Activated T-helper 17 cell treated with anti-CD3 and anti-CD28 coated beads, Interleukin-2, amount 50 U/mL, for 72 hours (primary cell): Measurements from ENCODE around the gene PRKCB. TPM values are rescaled to one million over a fixed set of nuclear protein-coding genes. Genes with fewer than 3 reads are reported as not detected.
A peak's percentile ranks its signal among the peaks of the same experiment; 100 is the strongest.

Source experiments
- ATAC-seq: fragments of 150-1000 bp; cut with Tn5 transposase; replicated peaks from 2 replicates; pipeline ENCODE4 v1.10.0; 2021; ENCODE audit warnings: mild to moderate bottlenecking, moderate library complexity
- H3K27ac Mint-ChIP-seq: one replicate; pipeline ENCODE4 v1.8.0; 2022; ENCODE audit warnings: mixed read lengths
- H3K27me3 Mint-ChIP-seq: one replicate; pipeline ENCODE4 v1.8.0; 2022; ENCODE audit warnings: mixed read lengths
- H3K36me3 Mint-ChIP-seq: one replicate; pipeline ENCODE4 v1.8.0; 2022; ENCODE audit warnings: low read depth, mild to moderate bottlenecking, mixed read lengths
- H3K4me1 Mint-ChIP-seq: one replicate; pipeline ENCODE4 v1.8.0; 2022; ENCODE audit warnings: mixed read lengths
- H3K4me3 Mint-ChIP-seq: one replicate; pipeline ENCODE4 v1.8.0; 2022; ENCODE audit warnings: mild to moderate bottlenecking, mixed read lengths
- H3K9me3 Mint-ChIP-seq: one replicate; pipeline ENCODE4 v1.8.0; 2022; ENCODE audit warnings: mixed read lengths
- total RNA-seq, 2 donors: library from RNA; stranded (reverse); gene quantifications; one replicate each; pipeline ENCODE4 v1.2.3, GENCODE V29; 2022

The PRKCB gene
- total RNA-seq = 10 to 100 TPM; 76.0 to 87.7 TPM

DNA sequence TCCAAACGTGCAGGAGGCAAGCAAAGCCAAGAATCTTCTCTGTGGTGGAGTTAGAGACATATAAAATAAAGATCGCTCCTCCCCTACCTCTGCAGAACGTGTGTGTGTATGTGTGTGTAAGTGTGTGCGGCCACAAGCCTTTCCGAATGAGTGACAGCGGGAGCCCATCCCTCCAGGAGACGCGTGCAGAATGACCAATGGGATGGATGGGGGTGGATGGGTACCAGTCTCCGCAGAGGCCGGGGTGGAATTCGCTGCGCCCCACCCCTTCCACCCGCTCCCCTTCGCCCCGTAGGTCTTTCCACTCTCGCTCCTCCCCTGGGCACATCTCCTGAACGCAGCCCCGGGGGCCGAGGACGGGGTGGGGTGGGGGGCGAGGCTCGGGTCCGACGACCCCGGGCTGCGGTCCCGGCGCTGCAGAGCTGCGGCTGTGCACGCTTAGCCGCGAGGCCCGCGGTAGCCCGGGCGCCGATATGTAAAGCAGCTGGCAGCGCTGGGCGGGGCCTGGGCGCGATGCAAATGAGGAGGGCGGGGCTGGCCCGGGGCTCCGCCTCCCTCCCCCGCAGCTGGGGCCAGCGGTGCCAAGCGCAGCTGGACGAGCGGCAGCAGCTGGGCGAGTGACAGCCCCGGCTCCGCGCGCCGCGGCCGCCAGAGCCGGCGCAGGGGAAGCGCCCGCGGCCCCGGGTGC is at the start of gene PRKCB:
Gene PRKCB, plus strand, starts transcription at position 594 of the 688 bp plus-strand sequence.
- Mint-ChIP-seq H3K9me3 (no peaks in the 10 kb centered on the region), H3K27me3 (no peaks in the 10 kb centered on the region), H3K36me3 (peaks cover 41% of the 10 kb centered on the region), H3K4me1 (peaks cover 51% of the 10 kb centered on the region), H3K4me3 (peak within 1 kb of the TSS; percentile 99), H3K27ac (peak within 1 kb of the TSS; percentile 97)
- peak; percentile 89 for ATAC-seq

GRCh38 chr16:23786964-23787561 is 48.7 kb upstream of the PRKCB start:
- Mint-ChIP-seq H3K27me3 (peaks cover 18% of the 10 kb centered on the region), H3K9me3 (no peaks in the 10 kb centered on the region), H3K4me1 (no peaks in the 10 kb centered on the region), H3K27ac (no peak overlapping the region), H3K4me3 (no peak overlapping the region), H3K36me3 (no peaks in the 10 kb centered on the region)
- ATAC-seq = no peak

GRCh38 chr16:23788685-23789084 is 47.1 kb upstream of the PRKCB start:
- Mint-ChIP-seq H3K36me3 (no peaks in the 10 kb centered on the region), H3K4me3 (no peak overlapping the region), H3K9me3 (no peaks in the 10 kb centered on the region), H3K27me3 (peaks cover 10% of the 10 kb centered on the region), H3K27ac (no peak overlapping the region), H3K4me1 (no peaks in the 10 kb centered on the region)
- ATAC-seq = no peak

DNA sequence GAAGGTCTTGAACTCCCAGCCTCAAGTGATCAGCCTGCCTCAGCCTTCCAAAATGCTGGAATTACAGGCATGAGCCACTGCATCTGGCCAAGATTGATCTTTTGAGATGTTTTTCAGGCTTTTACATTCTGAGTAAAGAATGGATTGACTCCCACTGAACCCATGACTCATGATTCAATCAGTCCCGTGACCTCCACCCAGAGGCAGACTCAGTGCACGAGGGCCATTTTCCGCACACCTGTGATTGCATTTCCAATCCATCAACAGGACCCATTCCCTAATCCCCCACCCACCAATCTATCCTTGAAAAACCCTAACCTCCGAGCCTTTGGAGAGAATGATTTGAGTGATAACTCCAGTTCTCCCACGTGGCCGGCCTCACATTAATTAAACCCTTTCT is 40.4 kb upstream of the PRKCB start:
- Mint-ChIP-seq H3K4me1 (no peaks in the 10 kb centered on the region), H3K4me3 (no peak overlapping the region), H3K9me3 (no peaks in the 10 kb centered on the region), H3K36me3 (no peaks in the 10 kb centered on the region), H3K27ac (no peak overlapping the region), H3K27me3 (no peaks in the 10 kb centered on the region)
- no peak for ATAC-seq

GRCh38 chr16:23796941-23797340 is 38.8 kb upstream of the PRKCB start:
- no peak overlapping the region for H3K4me3 Mint-ChIP-seq
- H3K4me1 Mint-ChIP-seq = peaks cover 9% of the 10 kb centered on the region
- no peaks in the 10 kb centered on the region for H3K9me3 Mint-ChIP-seq
- no peak for ATAC-seq
- no peak overlapping the region for H3K27ac Mint-ChIP-seq
- H3K27me3 Mint-ChIP-seq = no peaks in the 10 kb centered on the region
- H3K36me3 Mint-ChIP-seq = no peaks in the 10 kb centered on the region

- Mint-ChIP-seq H3K4me3 (peak overlapping the region; percentile 64), H3K9me3 (no peaks in the 10 kb centered on the region), H3K36me3 (no peaks in the 10 kb centered on the region), H3K4me1 (peaks cover 17% of the 10 kb centered on the region), H3K27ac (peak overlapping the region; percentile 61), H3K27me3 (no peaks in the 10 kb centered on the region)
- ATAC-seq = peak; percentile 65
Measured at GRCh38 chr16:23801378-23801777, 34.4 kb upstream of the PRKCB start.

DNA sequence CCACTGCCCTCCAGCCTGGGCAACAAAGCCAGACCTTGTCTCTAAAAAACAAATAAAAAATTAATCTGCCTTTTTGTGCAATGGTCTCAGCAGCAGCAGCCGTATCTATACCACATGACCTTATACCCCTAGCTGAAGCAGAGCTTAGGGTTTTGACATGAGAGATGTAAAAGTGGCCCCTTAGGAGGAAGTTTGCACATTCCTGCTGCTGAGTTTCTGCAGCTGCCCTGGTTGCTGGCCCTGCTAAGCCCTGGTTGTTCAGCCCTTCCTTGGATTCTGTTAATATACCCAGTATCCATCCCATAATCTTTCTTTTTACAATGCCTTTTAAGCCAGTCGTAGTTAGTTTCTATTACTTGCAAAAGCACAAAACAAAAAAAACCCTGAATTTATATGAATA is 33.0 kb upstream of the PRKCB start:
- peaks cover 17% of the 10 kb centered on the region for H3K4me1 Mint-ChIP-seq
- ATAC-seq = no peak
- no peak overlapping the region for H3K4me3 Mint-ChIP-seq
- H3K36me3 Mint-ChIP-seq = no peaks in the 10 kb centered on the region
- no peaks in the 10 kb centered on the region for H3K9me3 Mint-ChIP-seq
- H3K27me3 Mint-ChIP-seq = no peaks in the 10 kb centered on the region
- no peak overlapping the region for H3K27ac Mint-ChIP-seq

DNA sequence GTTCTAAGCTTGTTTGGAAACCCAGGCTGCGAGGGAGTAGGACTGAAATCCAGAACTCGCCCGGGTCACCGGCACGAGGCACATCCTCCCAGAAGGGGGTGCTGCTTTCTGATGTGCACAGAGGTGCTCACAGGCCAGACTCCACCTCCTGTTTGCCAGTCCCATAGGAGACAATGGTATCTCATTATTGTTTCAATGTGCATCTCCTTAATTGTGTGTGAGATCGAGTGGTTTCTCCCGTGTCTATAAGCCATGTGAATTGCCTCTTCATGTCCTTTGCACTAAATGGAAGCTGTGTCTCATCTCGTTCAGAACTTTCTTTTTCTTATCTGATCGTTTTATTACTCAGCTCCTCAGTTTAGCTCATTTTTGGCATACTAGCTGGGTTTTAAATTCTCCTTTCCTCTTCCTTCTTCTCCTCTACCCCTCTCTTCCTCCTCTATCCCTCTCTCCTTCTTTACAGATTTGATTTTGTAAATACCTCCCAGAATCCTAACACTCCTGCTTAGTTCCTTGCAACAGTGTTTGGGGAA is 32.1 kb upstream of the PRKCB start:
- peaks cover 17% of the 10 kb centered on the region for H3K4me1 Mint-ChIP-seq
- H3K9me3 Mint-ChIP-seq = no peaks in the 10 kb centered on the region
- H3K4me3 Mint-ChIP-seq = peak overlapping the region; percentile 55
- no peaks in the 10 kb centered on the region for H3K36me3 Mint-ChIP-seq
- ATAC-seq = peak; percentile 94
- H3K27me3 Mint-ChIP-seq = no peaks in the 10 kb centered on the region
- H3K27ac Mint-ChIP-seq = peak overlapping the region; percentile 1

GRCh38 chr16:23807028-23807427 is 28.8 kb upstream of the PRKCB start:
- Mint-ChIP-seq H3K4me3 (no peak overlapping the region), H3K36me3 (no peaks in the 10 kb centered on the region), H3K27ac (peak overlapping the region; percentile 20), H3K27me3 (no peaks in the 10 kb centered on the region), H3K4me1 (peaks cover 8% of the 10 kb centered on the region), H3K9me3 (no peaks in the 10 kb centered on the region)
- ATAC-seq = no peak

DNA sequence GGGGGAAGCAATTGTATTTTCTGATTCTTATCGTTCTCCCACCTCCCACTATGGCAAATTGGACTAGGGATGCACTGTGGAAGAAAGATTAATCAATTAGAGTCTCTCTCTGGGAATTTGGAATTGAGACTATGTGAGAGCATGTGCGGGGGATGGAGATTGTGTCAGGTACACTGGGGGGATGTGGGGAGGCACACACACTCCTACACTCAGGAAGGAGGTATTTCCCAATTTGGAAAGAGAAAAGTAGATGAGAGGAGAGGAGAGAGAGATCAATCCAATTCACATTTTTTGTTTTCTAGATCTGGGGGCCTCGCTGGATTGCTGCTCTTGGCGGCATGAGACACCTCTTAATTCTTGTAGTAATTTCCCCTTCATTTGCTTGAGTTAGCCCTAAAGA is 14.3 kb upstream of the PRKCB start:
- H3K9me3 Mint-ChIP-seq = no peaks in the 10 kb centered on the region
- no peaks in the 10 kb centered on the region for H3K36me3 Mint-ChIP-seq
- no peak overlapping the region for H3K4me3 Mint-ChIP-seq
- no peak overlapping the region for H3K27ac Mint-ChIP-seq
- no peak for ATAC-seq
- H3K27me3 Mint-ChIP-seq = no peaks in the 10 kb centered on the region
- peaks cover 12% of the 10 kb centered on the region for H3K4me1 Mint-ChIP-seq

DNA sequence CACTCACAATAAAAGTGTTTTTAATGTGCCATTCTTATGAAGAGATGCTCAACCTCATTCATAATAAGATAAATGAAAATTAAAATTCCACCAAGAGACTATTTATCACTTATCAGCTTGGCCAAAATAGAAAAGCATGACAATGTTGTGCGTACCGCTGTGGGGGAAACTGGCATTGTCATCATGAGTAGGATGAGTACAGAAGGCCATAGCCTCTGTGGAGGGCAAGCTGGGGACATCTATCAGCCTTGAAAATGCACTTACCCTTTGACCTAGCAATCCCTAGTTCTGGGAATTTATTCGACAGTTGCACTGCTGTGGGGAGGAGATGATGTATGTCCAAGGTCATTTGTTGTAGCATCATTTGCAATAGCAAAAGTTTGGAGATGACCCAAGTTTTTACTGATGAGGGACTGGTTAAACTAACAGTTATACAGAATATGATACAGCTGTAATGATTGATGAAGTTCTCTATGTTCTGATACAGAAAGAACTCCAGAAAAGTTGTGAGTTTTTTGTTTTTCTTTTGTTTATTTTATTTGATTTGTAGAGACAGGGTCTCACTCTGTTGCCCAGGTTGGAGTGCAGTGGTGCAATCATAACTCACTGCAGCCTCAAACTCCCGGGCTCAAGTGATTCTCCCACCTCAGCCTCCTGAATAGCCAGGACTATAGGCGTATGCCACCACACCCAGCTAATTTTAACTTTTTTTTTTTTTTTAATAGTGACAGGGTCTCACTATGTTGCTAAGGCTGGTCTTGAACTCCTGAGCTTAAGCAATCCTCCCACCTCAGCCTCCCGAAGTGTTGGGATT is 13.7 kb upstream of the PRKCB start:
- Mint-ChIP-seq H3K4me1 (peaks cover 19% of the 10 kb centered on the region), H3K4me3 (no peak overlapping the region), H3K27me3 (no peaks in the 10 kb centered on the region), H3K9me3 (no peaks in the 10 kb centered on the region), H3K36me3 (no peaks in the 10 kb centered on the region), H3K27ac (no peak overlapping the region)
- no peak for ATAC-seq

DNA sequence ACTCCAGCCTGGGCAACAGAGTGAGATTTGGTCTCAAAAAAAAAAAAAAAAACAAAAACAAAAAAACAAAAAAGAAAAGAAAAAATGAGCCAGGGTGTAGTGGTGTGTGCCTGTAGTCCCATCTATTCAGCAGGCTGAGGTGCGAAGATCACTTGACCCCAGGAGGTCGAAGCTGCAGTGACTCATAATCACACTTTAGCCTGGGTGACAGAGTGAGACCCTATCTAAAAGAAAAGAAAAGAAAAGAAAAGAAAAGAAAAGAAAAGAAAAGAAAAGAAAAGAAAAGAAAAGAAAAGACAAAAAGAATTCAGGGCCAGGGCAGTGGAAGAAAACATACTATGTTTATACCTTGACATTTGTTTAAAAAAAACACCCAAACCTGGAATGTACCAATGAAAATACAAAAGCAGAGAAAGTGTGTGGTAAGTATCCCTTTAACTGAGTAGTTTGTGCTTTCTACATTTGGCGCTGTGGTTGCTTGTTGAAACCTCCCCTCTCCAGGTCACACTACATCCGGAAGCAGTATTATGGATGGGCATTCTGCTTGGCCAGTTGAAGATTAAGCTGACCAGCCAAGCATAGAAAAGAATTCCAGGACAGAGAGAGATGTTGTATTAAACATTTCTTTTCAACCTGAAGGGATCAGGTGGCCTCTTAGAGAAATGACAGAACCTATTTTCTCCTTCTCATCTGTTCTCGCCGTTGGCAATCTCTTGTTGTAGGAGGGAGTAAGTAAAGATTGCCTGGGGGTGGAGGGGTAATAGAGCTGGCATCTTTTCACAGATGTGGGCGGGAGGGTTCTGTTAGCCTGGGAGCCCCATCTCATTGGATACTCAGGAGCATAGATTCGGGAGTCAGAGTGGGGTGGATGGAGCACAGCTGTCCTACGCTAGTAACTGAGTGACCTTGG is 12.1 kb upstream of the PRKCB start:
- no peak for ATAC-seq
- Mint-ChIP-seq H3K4me3 (no peak overlapping the region), H3K27ac (no peak overlapping the region), H3K36me3 (no peaks in the 10 kb centered on the region), H3K4me1 (peaks cover 29% of the 10 kb centered on the region), H3K27me3 (no peaks in the 10 kb centered on the region), H3K9me3 (no peaks in the 10 kb centered on the region)

- no peaks in the 10 kb centered on the region for H3K36me3 Mint-ChIP-seq
- ATAC-seq = no peak
- peaks cover 29% of the 10 kb centered on the region for H3K4me1 Mint-ChIP-seq
- no peak overlapping the region for H3K4me3 Mint-ChIP-seq
- no peak overlapping the region for H3K27ac Mint-ChIP-seq
- H3K9me3 Mint-ChIP-seq = no peaks in the 10 kb centered on the region
- no peaks in the 10 kb centered on the region for H3K27me3 Mint-ChIP-seq
Measured at GRCh38 chr16:23824909-23825308, 10.9 kb upstream of the PRKCB start.

DNA sequence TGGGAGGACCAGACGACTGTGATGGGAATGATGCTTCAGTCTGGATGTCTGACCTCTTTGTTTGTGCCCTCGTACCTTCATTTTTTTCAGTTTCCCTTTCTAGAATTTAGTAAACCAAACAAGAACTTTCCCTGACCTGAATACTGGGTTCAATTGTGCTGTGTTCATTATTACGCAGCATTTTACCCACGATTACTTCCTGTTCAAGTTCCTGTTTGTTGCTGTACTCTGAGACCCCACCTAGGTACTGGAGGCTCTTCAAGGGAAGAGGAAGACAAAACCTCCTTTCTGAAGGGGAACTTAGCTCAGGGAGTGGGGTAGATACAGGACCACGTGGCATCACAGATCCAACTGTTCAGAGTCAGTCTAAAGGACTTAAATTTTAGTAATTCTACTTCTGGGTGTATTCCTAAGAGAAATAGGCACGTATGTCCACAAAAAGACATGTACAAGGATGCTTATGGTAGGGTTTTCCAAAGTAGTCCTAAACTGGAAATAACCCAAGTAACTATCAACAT is 9.2 kb upstream of the PRKCB start:
- peak; percentile 46 for ATAC-seq
- Mint-ChIP-seq H3K4me1 (peaks cover 24% of the 10 kb centered on the region), H3K27ac (peak overlapping the region; percentile 75), H3K4me3 (peak overlapping the region; percentile 67), H3K27me3 (no peaks in the 10 kb centered on the region), H3K36me3 (no peaks in the 10 kb centered on the region), H3K9me3 (no peaks in the 10 kb centered on the region)
